Measurements from ENCODE around the gene ZNF226. TPM values are rescaled to one million over a fixed set of nuclear protein-coding genes. Genes with fewer than 3 reads are reported as not detected.
"Not testable (repeated sequence)": the region's sequence is repeated elsewhere in the genome, so short reads cannot be mapped to it uniquely, and the experiment has no call there.

The ZNF226 gene
- total RNA-seq, 2 experiments from 2014 or later = 5.9 to 6.7 TPM

DNA sequence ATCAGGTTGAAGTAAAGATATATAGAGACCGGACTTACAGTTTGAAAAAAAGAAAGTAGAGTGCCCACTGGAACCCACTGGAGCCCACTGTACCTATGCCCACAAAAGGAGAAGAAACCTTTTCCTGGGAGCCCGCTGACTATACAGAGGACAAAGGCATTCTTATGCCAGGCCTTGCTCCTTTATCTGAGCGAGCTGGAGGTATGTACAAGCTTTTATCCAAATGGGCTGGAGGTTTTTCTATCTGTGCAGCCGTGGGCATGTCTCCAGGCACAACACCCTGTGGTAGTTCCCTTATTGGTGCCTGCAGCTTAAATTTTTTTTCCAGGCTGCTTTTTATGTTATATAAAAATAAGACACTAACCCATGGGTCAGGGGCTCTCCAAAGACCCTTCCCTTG is 15.1 kb upstream of the ZNF226 start:
- peaks cover 86% of the 10 kb centered on the region for H3K36me3 Mint-ChIP-seq (ENCODE audit: low read depth)

DNA sequence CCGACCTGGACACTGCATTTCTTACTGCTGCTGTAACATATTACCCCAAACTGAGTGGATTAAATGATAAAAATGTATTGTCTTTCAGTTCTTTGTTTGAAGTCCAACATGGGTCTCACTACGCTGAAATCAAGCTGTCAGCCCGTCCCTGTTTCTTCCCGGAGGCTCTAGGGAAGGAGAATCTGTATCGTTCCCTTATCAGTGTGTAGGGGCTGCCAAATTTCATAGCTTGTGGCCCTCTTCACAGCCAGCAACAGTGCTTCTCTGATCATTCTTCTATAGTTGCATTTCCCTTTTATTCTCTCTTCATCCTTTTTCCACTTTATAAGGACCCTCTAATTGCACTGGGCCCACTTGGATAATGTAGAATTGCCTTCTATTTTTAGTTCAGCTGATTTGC is 13.4 kb upstream of the ZNF226 start:
- DNase-seq = no peak
- Mint-ChIP-seq H3K27ac (no peak overlapping the region), H3K36me3 (ENCODE audit: low read depth) (peaks cover 81% of the 10 kb centered on the region), H3K4me1 (ENCODE audit: low read depth) (no peaks in the 10 kb centered on the region), H3K27me3 (no peaks in the 10 kb centered on the region), H3K4me3 (no peak overlapping the region), H3K9me3 (peaks cover 40% of the 10 kb centered on the region)
- TF ChIP-seq, protein P1, sequence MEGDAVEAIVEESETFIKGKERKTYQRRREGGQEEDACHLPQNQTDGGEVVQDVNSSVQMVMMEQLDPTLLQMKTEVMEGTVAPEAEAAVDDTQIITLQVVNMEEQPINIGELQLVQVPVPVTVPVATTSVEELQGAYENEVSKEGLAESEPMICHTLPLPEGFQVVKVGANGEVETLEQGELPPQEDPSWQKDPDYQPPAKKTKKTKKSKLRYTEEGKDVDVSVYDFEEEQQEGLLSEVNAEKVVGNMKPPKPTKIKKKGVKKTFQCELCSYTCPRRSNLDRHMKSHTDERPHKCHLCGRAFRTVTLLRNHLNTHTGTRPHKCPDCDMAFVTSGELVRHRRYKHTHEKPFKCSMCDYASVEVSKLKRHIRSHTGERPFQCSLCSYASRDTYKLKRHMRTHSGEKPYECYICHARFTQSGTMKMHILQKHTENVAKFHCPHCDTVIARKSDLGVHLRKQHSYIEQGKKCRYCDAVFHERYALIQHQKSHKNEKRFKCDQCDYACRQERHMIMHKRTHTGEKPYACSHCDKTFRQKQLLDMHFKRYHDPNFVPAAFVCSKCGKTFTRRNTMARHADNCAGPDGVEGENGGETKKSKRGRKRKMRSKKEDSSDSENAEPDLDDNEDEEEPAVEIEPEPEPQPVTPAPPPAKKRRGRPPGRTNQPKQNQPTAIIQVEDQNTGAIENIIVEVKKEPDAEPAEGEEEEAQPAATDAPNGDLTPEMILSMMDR (IDR thresholded peaks at IDR 0.05) = no peak
- ChIA-PET CTCF (no interaction called here), POLR2A (no interaction called here)
- no peak for ATAC-seq
- intact Hi-C loops (cut with micrococcal nuclease) = no loop called here

More for the DNA sequence above, 15.1 kb upstream of the ZNF226 start:
- DNase-seq (no peak), ATAC-seq (no peak)
- ChIA-PET POLR2A (interaction anchor here (0.7 kb wide), 1 partner anchor 867 kb away, joined by 3 read pairs; no protein-coding TSS in a partner anchor), CTCF (no interaction called here)
- TF ChIP-seq, protein P1 (IDR thresholded peaks at IDR 0.05) = no peak
- Mint-ChIP-seq H3K4me1 (ENCODE audit: low read depth) (no peaks in the 10 kb centered on the region), H3K27me3 (no peaks in the 10 kb centered on the region), H3K9me3 (peaks cover 35% of the 10 kb centered on the region), H3K4me3 (no peak overlapping the region), H3K27ac (no peak overlapping the region)
- intact Hi-C loops (cut with micrococcal nuclease) = no loop called here

DNA sequence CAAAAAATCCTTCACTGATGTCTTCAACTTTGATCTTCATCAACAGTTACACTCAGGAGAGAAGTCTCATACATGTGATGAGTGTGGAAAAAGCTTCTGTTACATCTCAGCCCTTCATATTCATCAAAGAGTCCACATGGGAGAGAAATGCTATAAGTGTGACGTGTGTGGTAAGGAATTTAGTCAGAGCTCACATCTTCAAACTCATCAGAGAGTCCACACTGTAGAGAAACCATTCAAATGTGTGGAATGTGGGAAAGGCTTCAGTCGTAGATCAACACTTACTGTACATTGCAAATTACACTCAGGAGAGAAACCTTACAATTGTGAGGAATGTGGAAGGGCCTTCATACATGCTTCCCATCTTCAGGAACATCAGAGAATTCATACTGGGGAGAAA is 8.4 kb upstream of the ZNF226 start:
- Mint-ChIP-seq H3K4me3 (no peak overlapping the region), H3K4me1 (ENCODE audit: low read depth) (no peaks in the 10 kb centered on the region), H3K36me3 (ENCODE audit: low read depth) (peaks cover 65% of the 10 kb centered on the region), H3K27ac (no peak overlapping the region), H3K27me3 (no peaks in the 10 kb centered on the region), H3K9me3 (peaks cover 57% of the 10 kb centered on the region)
- TF ChIP-seq, protein P1 (IDR thresholded peaks at IDR 0.05) = no peak
- DNase-seq (no peak), ATAC-seq (no peak)
- ChIA-PET CTCF (no interaction called here), POLR2A (no interaction called here)
- intact Hi-C loops (cut with micrococcal nuclease) = no loop called here

DNA sequence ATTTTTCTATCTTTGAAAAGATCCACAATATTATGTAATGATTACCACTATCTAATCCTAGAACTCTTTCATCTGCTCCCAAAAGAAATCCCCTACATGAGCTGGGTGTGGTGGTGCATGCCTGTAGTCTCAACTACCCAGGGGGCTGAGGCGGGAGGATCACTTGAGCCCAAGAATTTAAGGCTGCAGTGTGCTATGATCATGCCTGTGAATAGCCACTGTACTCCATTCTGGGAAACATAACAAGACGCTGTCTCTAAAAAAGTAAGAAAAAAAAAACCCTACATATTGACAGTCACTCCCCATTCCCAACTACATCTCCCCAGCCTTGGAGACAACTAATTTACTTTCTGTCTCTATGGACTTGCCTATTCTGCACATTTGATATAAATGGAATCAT is 1.1 kb upstream of the ZNF226 start:
- ChIA-PET CTCF (interaction anchor here (0.8 kb wide), 1 partner anchor 43 kb away, joined by 3 read pairs; no protein-coding TSS in a partner anchor), POLR2A (interaction anchor here (0.6 kb wide), 1 partner anchor 325 kb away, joined by 3 read pairs; no protein-coding TSS in a partner anchor)
- no peak for DNase-seq
- Mint-ChIP-seq H3K36me3 (ENCODE audit: low read depth) (peaks cover 30% of the 10 kb centered on the region), H3K9me3 (peaks cover 42% of the 10 kb centered on the region), H3K4me3 (no peak overlapping the region), H3K4me1 (ENCODE audit: low read depth) (peaks cover 26% of the 10 kb centered on the region), H3K27ac (no peak overlapping the region), H3K27me3 (no peaks in the 10 kb centered on the region)
- ATAC-seq = no peak
- intact Hi-C loops (cut with micrococcal nuclease) = no loop called here
- TF ChIP-seq, protein P1 (IDR thresholded peaks at IDR 0.05) = no peak

DNA sequence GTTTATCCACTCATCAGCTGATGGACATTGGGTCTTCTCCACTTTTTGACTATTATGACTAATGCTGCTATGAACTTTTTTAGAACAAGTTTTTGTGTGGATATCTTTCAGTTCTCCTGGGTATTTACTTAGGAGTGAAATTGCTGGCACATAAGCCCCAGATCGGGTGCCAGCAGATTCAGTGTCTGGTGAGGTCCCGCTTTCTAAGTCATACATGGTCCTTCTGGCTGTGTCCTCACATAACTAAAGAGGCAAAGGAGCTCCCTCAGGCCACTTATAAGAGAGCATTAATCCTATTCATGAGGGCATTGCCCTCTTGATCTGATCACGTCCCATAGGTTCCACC is 600 bp upstream of the ZNF226 start:
- CTCF ChIA-PET = interaction anchor here (0.8 kb wide), 1 partner anchor 43 kb away, joined by 3 read pairs; no protein-coding TSS in a partner anchor
- ATAC-seq (no peak), DNase-seq (no peak)
- intact Hi-C loops (cut with micrococcal nuclease) = no loop called here
- peaks cover 42% of the 10 kb centered on the region for H3K9me3 Mint-ChIP-seq
- POLR2A ChIA-PET = interaction anchor here (0.6 to 1.1 kb wide), 4 partner anchors 22 to 335 kb away, joined by 3 to 8 read pairs (median 3); no protein-coding TSS in a partner anchor
- H3K27ac Mint-ChIP-seq = peak overlapping the region; percentile 97
- H3K4me3 Mint-ChIP-seq = peak overlapping the region; percentile 92
- TF ChIP-seq, protein P1 (IDR thresholded peaks at IDR 0.05) = no peak
- H3K4me1 Mint-ChIP-seq (ENCODE audit: low read depth) = peaks cover 26% of the 10 kb centered on the region
- H3K36me3 Mint-ChIP-seq (ENCODE audit: low read depth) = peaks cover 33% of the 10 kb centered on the region
- no peaks in the 10 kb centered on the region for H3K27me3 Mint-ChIP-seq

DNA sequence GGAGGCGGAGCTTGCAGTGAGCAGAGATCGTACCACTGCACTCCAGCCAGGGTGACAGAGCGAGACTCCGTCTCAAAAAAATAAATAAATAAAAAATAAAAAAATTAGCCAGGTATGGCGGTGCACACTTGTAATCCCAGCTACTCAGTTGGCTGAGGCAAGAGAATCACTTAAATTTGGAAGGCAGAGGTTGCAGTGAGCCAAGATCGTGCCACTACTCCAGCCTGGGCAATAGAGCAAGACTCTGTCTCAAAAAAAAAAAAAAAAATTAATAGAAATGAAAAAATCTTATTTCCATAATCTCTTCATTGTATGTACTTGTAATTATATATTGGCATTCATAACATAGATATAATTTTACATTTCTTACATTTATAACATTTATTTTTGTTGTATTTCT is 5.8 kb downstream of the ZNF226 start:
- H3K4me3 Mint-ChIP-seq; ATAC-seq; H3K27me3 Mint-ChIP-seq; POLR2A ChIA-PET; intact Hi-C loops (cut with micrococcal nuclease); DNase-seq; H3K27ac Mint-ChIP-seq: not testable (repeated sequence)
- CTCF ChIA-PET = interaction anchor here (0.7 kb wide), 2 partner anchors 9 to 25 kb away, joined by 3 read pairs; no protein-coding TSS in a partner anchor
- peaks cover 86% of the 10 kb centered on the region for H3K36me3 Mint-ChIP-seq (ENCODE audit: low read depth)
- peaks cover 52% of the 10 kb centered on the region for H3K9me3 Mint-ChIP-seq
- peaks cover 20% of the 10 kb centered on the region for H3K4me1 Mint-ChIP-seq (ENCODE audit: low read depth)

All from activated CD8-positive, alpha-beta T cell treated with anti-CD3 and anti-CD28 coated beads for 36 hours (primary cell).